ENCODE measurements around the gene RIMKLA.
A peak's percentile ranks its signal among the peaks of the same experiment; 100 is the strongest.

Gene RIMKLA

DNA sequence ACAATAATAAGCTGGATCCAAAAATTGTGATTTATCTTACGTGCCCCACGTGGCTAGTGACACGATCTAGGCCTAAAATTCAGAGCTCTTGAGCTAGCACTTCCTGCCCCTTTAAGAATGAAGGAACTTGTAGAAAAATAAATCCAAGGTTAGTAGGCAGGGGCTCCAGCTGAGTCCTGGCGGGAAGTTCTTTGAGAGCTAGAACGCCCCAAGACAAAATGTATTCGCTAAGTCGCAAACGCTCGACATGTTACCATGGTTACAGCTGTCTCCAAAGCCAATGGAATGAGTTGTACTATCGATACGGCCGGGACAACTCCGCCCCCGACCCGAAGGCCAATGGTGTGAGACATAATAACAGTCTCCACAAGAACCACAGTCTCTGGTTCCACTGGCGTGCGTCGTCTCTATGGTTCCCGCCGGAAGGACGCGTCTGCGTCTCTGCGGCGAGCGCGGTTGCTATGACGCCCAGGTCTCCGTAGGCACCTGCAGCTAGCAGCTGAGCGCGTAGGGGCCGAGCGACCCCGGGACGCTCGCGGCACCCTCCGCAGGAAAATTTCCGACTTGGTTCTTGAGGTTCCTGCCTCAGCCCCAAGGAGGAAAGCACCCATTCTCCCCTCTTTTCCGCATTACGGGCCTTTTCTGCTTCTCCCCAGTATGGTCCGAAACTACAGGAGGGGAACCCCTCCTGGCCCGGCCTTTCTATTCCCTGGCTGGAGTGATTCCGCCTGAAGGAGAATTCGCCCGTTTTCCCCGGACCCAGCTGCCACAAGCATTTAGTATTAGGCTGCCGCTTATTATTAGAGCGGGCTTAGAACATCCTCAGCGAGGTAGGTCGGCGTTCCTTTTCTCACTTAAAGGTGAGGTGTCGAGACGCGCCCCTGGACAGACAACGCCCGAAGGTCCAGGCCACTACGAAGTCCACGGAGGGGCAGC lies 82.5 kb downstream of the RIMKLA start, which contains the start of gene CCDC30:
CCDC30 (plus strand) TSS at position 459 of the 936 bp plus-strand sequence. CDS start 17,266 bp downstream, outside the sequence.
- TF ChIP-seq, protein P1, sequence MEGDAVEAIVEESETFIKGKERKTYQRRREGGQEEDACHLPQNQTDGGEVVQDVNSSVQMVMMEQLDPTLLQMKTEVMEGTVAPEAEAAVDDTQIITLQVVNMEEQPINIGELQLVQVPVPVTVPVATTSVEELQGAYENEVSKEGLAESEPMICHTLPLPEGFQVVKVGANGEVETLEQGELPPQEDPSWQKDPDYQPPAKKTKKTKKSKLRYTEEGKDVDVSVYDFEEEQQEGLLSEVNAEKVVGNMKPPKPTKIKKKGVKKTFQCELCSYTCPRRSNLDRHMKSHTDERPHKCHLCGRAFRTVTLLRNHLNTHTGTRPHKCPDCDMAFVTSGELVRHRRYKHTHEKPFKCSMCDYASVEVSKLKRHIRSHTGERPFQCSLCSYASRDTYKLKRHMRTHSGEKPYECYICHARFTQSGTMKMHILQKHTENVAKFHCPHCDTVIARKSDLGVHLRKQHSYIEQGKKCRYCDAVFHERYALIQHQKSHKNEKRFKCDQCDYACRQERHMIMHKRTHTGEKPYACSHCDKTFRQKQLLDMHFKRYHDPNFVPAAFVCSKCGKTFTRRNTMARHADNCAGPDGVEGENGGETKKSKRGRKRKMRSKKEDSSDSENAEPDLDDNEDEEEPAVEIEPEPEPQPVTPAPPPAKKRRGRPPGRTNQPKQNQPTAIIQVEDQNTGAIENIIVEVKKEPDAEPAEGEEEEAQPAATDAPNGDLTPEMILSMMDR (IDR thresholded peaks at IDR 0.05; ENCODE audit: low read depth, low read length): no peak
- peak; percentile 92 for DNase-seq (ENCODE audit: extremely low read depth, low read depth)

DNA sequence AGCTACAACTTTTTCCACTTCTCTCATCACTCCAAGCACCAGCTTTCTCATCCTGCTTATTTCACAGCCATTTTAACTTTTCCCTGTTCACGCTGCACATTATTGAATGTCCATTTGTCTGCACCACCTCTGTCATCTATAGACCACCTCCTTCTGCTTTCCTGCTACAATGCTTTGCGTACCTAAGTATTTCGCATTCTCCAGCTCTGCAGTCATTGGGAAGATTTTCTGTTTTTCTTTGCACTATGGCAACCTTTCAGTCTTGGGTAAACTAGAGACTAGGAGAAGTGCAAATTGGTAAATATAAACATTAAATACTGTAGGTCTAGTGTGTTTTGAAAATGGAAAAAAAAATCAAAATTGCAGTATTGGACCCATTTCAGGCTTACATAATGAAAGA lies 83.3 kb downstream of the RIMKLA start:
- TF ChIP-seq, protein P1 (IDR thresholded peaks at IDR 0.05; ENCODE audit: low read depth, low read length): no peak
- no peak for DNase-seq (ENCODE audit: extremely low read depth, low read depth)

DNA sequence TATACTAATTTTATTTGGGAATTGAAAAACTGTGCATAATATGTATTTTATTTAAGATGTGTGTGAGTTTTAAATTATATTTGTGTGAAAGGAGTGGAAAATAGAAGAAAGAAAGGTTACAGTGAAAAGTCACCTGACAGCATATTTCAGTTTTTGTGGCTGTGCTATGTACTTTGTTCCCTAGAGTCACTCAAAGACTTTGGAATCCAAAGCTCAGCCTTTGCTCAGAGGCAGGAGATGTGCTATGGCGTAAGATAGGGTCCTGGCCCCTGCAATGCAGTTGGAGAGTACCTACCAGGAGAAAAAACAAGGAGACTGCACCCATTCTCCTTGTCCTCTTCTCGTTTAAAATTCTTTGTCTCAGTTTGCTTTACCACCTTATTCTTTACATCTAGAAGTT lies 85.4 kb downstream of the RIMKLA start:
- TF ChIP-seq, protein P1 (IDR thresholded peaks at IDR 0.05; ENCODE audit: low read depth, low read length): no peak
- DNase-seq (ENCODE audit: extremely low read depth, low read depth): no peak

DNA sequence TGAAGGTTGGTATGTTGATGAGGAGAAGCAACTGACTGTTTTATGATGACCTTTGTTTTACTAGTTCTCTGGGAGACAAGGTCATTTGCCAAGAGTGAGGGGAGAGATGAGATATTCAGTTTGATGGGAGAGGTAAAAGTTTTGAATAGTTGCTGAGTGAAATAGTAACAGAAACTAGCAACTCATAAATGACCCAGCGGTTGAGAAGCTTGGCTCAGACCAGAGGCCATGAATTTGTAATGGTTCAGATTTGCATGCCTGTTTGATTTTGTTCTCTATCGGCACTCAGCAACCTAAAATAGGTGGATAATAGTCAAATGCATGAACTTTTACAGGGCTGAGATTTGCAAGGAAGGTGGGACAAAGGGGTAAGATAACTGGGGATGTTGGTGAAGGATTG lies 89.1 kb downstream of the RIMKLA start:
- no peak for DNase-seq (ENCODE audit: extremely low read depth, low read depth)
- TF ChIP-seq, protein P1 (IDR thresholded peaks at IDR 0.05; ENCODE audit: low read depth, low read length): no peak
